Measurements from ENCODE around the gene TBC1D23. TPM values are rescaled to one million over a fixed set of nuclear protein-coding genes. Genes with fewer than 3 reads are reported as not detected.
"Not testable (repeated sequence)": the region's sequence is repeated elsewhere in the genome, so short reads cannot be mapped to it uniquely, and the experiment has no call there.

The TBC1D23 gene
- total and polyA plus RNA-seq, 10 donors: 16.1 to 61.4 (median 41.6) TPM

DNA sequence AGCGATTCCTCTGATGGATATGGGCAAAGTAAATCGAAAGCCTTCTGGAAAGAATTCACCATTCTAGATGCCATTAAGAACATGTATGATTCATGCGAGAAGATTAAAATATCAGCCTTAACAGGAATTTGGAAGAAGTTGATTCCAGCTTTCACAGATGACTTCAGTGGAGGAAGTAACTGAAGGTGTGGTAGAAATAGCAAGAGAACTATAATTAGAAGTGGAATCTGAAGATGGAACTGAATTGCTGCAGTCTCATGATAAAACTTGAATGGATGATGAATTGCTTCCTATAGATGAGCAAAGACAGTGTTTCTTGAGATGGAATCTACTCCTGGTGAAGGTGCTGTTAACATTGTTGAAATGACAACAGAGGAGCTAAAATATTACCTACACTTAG is 30.1 kb upstream of the TBC1D23 start:
- TF ChIP-seq POLR2A (IDR thresholded peaks at IDR 0.05) (no peak), CTCF (IDR thresholded peaks at IDR 0.05 in 8 of 11, conservative IDR thresholded peaks at IDR 0.05 in 3 of 11) (no peak), POLR2AphosphoS5 (IDR thresholded peaks at IDR 0.05) (no peak)
- Histone ChIP-seq H3K9me3 (peaks cover 0 to 5% (median 0%) of the 10 kb centered on the region in 8 donors), H3K27me3 (replicated peaks in 1 of 7) (no peaks in the 10 kb centered on the region), H3K27ac (no peak overlapping the region), H3K4me3 (no peak overlapping the region), H3K36me3 (no peaks in the 10 kb centered on the region), H3K4me1 (no peaks in the 10 kb centered on the region)
- no peak for DNase-seq
- WGBS, 5 donors: 92 to 98% (median 96%) methylated on average over 3 of the region's 3 CpGs
- intact Hi-C loops (cut with DNase I; ENCODE audit: low total_unique reads): no loop called here

DNA sequence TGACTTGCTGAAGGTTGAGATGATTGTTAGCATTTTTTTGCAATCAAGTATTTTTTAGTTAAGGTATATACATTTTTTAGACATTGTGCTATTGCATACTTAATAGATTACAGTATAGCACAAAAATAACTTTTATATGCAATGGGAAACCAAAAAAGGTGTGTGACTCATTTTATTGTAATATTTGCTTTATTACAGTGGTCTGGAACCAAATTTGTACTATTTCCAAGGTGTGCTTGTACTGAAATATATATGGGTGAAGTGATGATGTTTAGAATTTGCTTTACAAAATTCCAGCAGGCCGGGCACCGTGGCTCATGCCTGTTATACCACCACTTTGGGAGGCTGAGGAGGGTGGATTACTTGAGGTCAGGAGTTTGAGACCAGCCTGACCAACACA is 29.1 kb upstream of the TBC1D23 start:
- DNase-seq: no peak
- intact Hi-C loops (cut with DNase I; ENCODE audit: low total_unique reads): no loop called here
- Histone ChIP-seq H3K4me3 (no peak overlapping the region), H3K4me1 (no peaks in the 10 kb centered on the region), H3K9me3 (peaks cover 0 to 5% (median 0%) of the 10 kb centered on the region in 8 donors), H3K27ac (no peak overlapping the region), H3K27me3 (replicated peaks in 1 of 7) (no peaks in the 10 kb centered on the region), H3K36me3 (no peaks in the 10 kb centered on the region)
- no peak for TF ChIP-seq POLR2A (IDR thresholded peaks at IDR 0.05)
- no peak for TF ChIP-seq POLR2AphosphoS5 (IDR thresholded peaks at IDR 0.05)
- TF ChIP-seq CTCF (IDR thresholded peaks at IDR 0.05 in 8 of 11, conservative IDR thresholded peaks at IDR 0.05 in 3 of 11): no peak
- 97 to 100% (median 100%) methylated on average over 2 of the region's 2 CpGs for WGBS, 5 donors

GRCh38 chr3:100234364-100234763 is 26.4 kb upstream of the TBC1D23 start:
- 85 to 100% (median 91%) methylated on average over 2 of the region's 2 CpGs for WGBS, 5 donors
- intact Hi-C loops (cut with DNase I; ENCODE audit: low total_unique reads): no loop called here

GRCh38 chr3:100238599-100238998 is 22.2 kb upstream of the TBC1D23 start:
- DNase-seq: no peak
- no peaks in the 10 kb centered on the region for H3K36me3 ChIP-seq
- H3K4me1 ChIP-seq: no peaks in the 10 kb centered on the region
- intact Hi-C loops (cut with DNase I; ENCODE audit: low total_unique reads): no loop called here
- peaks cover 0 to 26% (median 18%) of the 10 kb centered on the region in 8 donors for H3K9me3 ChIP-seq
- TF ChIP-seq POLR2AphosphoS5 (IDR thresholded peaks at IDR 0.05) (no peak), POLR2A (IDR thresholded peaks at IDR 0.05) (no peak), CTCF (IDR thresholded peaks at IDR 0.05 in 8 of 11, conservative IDR thresholded peaks at IDR 0.05 in 3 of 11) (no peak)
- no peaks in the 10 kb centered on the region for H3K27me3 ChIP-seq (replicated peaks in 1 of 7)
- H3K4me3 ChIP-seq: no peak overlapping the region
- H3K27ac ChIP-seq: no peak overlapping the region
- WGBS, 5 donors: 84 to 100% (median 100%) methylated on average over 1 of the region's 1 CpG

More at GRCh38 chr3:100234364-100234763, 26.4 kb upstream of the TBC1D23 start:
- H3K4me3 ChIP-seq: no peak overlapping the region
- DNase-seq: no peak
- no peaks in the 10 kb centered on the region for H3K27me3 ChIP-seq (replicated peaks in 1 of 7)
- H3K4me1 ChIP-seq: no peaks in the 10 kb centered on the region
- no peaks in the 10 kb centered on the region for H3K36me3 ChIP-seq
- peaks cover 0 to 25% (median 15%) of the 10 kb centered on the region in 8 donors for H3K9me3 ChIP-seq
- no peak overlapping the region for H3K27ac ChIP-seq
- TF ChIP-seq POLR2A (IDR thresholded peaks at IDR 0.05) (no peak), CTCF (IDR thresholded peaks at IDR 0.05 in 8 of 11, conservative IDR thresholded peaks at IDR 0.05 in 3 of 11) (no peak), POLR2AphosphoS5 (IDR thresholded peaks at IDR 0.05) (no peak)

GRCh38 chr3:100242471-100242870 is 18.3 kb upstream of the TBC1D23 start:
- H3K9me3 ChIP-seq: peaks cover 0 to 25% (median 18%) of the 10 kb centered on the region in 8 donors
- intact Hi-C loops (cut with DNase I; ENCODE audit: low total_unique reads); H3K27me3 ChIP-seq (replicated peaks in 1 of 7); DNase-seq; H3K4me3 ChIP-seq; H3K36me3 ChIP-seq; H3K4me1 ChIP-seq; H3K27ac ChIP-seq: not testable (repeated sequence)
- 44 to 74% (median 59%) methylated on average over 1 of the region's 1 CpG for WGBS, 5 donors
